Fibroblast of lung (primary cell): Measurements from ENCODE around the gene EEFSEC.

Source experiments
- EZH2 ChIP-seq: IDR thresholded peaks from 2 replicates; pipeline ENCODE4 v1.5.1; 2012; ENCODE audit warnings: low read length, control low read depth, mild to moderate bottlenecking; ENCODE audit errors: missing control alignments
- TF ChIP-seq, protein P1 (sequence below), 2 donors: IDR thresholded peaks in 1 of 2; conservative IDR thresholded peaks in 1 of 2; 1 replicate in 1 of 2; 2 replicates in 1 of 2; pipeline ENCODE4 v1.5.1; 2011 to 2012; ENCODE audit warnings: low read length in 2 of 2, control low read depth in 1 of 2, inconsistent platforms in 1 of 2, low read depth in 1 of 2, mild to moderate bottlenecking in 1 of 2

- TF ChIP-seq, protein P1, sequence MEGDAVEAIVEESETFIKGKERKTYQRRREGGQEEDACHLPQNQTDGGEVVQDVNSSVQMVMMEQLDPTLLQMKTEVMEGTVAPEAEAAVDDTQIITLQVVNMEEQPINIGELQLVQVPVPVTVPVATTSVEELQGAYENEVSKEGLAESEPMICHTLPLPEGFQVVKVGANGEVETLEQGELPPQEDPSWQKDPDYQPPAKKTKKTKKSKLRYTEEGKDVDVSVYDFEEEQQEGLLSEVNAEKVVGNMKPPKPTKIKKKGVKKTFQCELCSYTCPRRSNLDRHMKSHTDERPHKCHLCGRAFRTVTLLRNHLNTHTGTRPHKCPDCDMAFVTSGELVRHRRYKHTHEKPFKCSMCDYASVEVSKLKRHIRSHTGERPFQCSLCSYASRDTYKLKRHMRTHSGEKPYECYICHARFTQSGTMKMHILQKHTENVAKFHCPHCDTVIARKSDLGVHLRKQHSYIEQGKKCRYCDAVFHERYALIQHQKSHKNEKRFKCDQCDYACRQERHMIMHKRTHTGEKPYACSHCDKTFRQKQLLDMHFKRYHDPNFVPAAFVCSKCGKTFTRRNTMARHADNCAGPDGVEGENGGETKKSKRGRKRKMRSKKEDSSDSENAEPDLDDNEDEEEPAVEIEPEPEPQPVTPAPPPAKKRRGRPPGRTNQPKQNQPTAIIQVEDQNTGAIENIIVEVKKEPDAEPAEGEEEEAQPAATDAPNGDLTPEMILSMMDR (conservative IDR thresholded peaks at IDR 0.05 in 1 of 2, IDR thresholded peaks at IDR 0.05 in 1 of 2; ENCODE audit: low read depth in 1 of 2, low read length in 2 of 2): no peak
- TF ChIP-seq EZH2: no peak
Measured at GRCh38 chr3:128378631-128379347, 225.5 kb downstream of the EEFSEC start.
